KOPT-K1 (cell line): ENCODE measurements around the gene ZNF227.
"Not testable (repeated sequence)": the region's sequence is repeated elsewhere in the genome, so short reads cannot be mapped to it uniquely, and the experiment has no call there.

Experiments used
- H3K27ac ChIP-seq: fragments of 200-600 bp; sonication (generic); 2 replicates; pipeline ENCODE4 v1.5.1; 2016; ENCODE audit warnings: antibody characterized with exemption, mild to moderate bottlenecking, low read depth, low read length; ENCODE audit not compliant: poor library complexity, severe bottlenecking
- H3K36me3 ChIP-seq: fragments of 200-600 bp; sonication (generic); 2 replicates; pipeline ENCODE4 v1.5.1; 2017; ENCODE audit warnings: antibody characterized with exemption, mild to moderate bottlenecking, low read length, moderate library complexity; ENCODE audit not compliant: insufficient read depth
- H3K9me3 ChIP-seq: fragments of 200-600 bp; sonication (generic); 2 replicates; pipeline ENCODE4 v1.5.1; 2017; ENCODE audit warnings: antibody characterized with exemption, low read length, mild to moderate bottlenecking; ENCODE audit not compliant: insufficient read depth, poor library complexity, severe bottlenecking

ZNF227 gene

DNA sequence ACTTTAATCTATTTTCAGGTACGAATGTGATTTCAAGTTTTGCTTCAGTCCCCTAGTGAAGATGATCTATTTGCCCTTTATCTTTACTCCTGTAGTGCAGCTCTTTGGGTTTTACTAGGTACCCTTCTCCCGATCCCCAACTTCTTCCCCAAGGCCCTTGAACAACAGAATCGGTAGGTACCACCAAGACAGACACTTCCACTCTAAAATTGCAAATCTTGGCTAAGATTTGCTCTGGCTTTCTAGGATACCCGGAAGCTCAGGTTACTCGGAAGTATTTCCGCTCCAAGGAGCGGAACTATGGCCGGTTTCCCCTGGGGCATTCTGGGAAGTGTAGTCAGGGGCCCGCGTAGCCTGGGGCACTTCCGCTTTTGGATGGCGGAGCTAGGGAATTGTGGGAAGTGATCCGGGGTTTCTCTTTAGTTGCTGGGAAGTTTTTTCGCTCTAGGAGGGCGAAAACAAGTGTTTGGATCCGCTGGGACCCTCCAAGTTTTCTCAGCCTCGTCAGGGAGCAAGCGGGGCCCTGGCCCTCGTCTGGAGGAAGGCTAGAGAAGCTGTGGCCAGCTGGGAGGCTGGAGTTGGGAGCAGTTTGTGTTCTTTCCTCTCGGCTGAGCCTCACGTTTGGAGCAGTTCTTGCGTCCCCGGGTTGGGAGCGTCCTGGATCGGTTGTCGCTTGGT is 5.1 kb upstream of the ZNF227 start:
- Histone ChIP-seq H3K27ac (peak overlapping the region; percentile 75), H3K36me3 (no peaks in the 10 kb centered on the region), H3K9me3 (peaks cover 15% of the 10 kb centered on the region)

DNA sequence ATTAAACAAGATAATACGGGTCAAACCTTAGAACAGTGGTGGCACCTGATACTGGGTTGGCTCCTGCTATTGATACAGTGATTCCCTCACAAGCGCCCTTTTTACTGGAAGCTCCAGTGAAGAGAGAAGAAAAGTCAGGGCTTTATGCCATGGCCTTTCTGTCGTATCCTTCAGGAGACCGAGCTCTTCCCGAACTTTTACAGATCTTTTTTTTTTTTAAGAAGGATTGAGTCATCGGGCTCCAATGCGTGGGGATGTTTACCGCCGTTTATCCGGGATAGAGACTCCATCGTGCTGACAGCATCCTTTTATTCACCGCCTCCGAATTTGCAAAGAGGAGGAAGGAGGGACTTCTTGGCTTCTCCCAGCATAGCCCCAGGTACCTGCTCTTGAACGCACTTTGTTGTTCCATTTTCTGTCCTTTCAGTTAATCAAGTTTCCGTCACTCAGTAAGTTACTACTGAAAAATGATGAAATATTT is 574 bp downstream of the ZNF227 start:
- Histone ChIP-seq H3K36me3 (peaks cover 35% of the 10 kb centered on the region), H3K27ac (peak overlapping the region; percentile 67), H3K9me3 (no peaks in the 10 kb centered on the region)

DNA sequence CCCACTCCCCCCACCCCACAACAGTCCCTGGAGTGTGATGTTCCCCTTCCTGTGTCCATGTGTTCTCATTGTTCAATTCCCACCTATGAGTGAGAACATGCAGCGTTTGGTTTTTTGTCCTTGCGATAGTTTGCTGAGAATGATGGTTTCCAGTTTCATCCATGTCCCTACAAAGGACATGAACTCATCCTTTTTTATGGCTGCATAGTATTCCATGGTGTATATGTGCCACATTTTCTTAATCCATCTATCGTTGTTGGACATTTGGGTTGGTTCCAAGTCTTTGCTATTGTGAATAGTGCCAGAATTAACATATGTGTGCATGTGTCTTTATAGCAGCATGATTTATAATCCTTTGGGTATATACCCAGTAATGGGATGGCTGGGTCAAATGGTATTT is 7.6 kb downstream of the ZNF227 start:
- H3K27ac ChIP-seq, H3K9me3 ChIP-seq: not testable (repeated sequence)
- peaks cover 48% of the 10 kb centered on the region for H3K36me3 ChIP-seq

DNA sequence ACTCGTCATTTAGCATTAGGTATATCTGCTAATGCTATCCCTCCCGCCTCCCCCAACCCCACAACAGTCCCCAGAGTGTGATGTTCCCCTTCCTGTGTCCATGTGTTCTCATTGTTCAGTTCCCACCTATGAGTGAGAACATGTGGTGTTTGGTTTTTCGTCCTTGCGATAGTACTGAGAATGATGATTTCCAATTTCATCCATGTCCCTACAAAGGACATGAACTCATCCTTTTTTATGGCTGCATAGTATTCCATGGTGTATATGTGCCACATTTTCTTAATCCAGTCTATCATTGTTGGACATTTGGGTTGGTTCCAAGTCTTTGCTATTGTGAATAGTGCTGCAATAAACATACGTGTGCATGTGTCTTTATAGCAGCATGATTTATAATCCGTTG is 8.4 kb downstream of the ZNF227 start:
- peaks cover 41% of the 10 kb centered on the region for H3K36me3 ChIP-seq
- H3K27ac ChIP-seq, H3K9me3 ChIP-seq: not testable (repeated sequence)

DNA sequence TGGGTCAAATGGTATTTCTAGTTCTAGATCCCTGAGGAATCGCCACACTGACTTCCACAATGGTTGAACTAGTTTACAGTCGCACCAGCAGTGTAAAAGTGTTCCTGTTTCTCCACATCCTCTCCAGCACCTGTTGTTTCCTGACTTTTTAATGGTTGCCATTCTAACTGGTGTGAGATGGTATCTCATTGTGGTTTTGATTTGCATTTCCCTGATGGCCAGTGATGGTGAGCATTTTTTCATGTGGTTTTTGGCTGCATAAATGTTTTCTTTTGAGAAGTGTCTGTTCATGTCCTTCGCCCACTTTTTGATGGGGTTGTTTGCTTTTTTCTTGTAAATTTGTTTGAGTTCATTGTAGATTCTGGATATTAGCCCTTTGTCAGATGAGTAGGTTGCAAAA is 9.0 kb downstream of the ZNF227 start:
- peaks cover 37% of the 10 kb centered on the region for H3K36me3 ChIP-seq
- not testable (repeated sequence) for H3K27ac ChIP-seq
- peaks cover 14% of the 10 kb centered on the region for H3K9me3 ChIP-seq

DNA sequence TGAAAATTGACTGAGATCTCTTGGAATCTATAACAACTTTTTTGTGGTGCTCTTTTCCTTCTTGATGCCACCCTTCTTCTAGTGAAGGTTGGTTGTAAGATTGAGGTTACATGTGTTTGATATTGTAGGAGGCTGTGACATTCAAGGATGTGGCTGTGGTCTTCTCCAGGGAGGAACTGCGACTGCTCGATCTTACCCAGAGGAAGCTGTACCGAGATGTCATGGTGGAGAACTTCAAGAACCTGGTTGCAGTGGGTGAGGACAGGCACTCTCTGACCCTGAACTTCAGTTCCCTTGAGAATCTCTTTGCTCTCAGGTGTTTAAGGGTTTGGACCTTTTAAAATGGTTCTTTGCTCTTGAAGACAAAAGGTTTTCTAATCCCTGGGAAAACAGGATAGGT is 16.0 kb downstream of the ZNF227 start:
- H3K36me3 ChIP-seq = peaks cover 62% of the 10 kb centered on the region
- H3K9me3 ChIP-seq = peaks cover 50% of the 10 kb centered on the region
- no peak overlapping the region for H3K27ac ChIP-seq

DNA sequence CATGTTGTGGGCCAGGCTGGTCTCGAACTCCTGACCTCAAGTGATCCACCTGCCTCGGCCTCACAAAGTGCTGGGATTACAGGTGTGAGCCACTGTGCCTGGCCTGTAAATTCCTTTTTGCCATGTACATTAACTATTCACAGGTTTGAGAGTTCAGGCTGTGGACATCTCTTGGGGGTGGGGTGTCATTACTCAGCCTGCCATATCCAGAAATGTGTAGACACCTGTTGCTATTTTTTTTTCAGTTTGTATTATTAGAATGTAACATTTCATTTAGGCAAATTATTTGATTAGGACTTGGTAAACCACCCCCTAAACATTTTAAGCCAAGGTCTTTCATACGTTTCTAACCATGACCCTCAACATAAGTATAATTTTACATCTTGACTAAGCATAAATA is 20.5 kb downstream of the ZNF227 start:
- H3K36me3 ChIP-seq = peaks cover 100% of the 10 kb centered on the region
- H3K27ac ChIP-seq = no peak overlapping the region
- H3K9me3 ChIP-seq = peaks cover 76% of the 10 kb centered on the region

DNA sequence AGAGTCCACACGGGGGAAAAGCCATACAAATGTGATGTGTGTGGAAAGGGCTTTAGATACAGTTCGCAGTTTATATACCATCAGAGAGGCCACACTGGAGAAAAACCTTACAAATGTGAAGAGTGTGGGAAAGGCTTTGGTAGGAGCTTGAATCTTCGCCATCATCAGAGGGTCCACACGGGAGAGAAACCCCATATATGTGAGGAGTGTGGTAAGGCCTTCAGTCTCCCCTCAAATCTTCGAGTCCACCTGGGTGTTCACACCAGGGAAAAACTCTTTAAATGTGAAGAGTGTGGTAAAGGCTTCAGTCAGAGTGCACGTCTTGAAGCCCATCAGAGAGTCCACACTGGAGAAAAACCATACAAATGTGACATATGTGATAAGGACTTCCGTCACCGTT is 24.1 kb downstream of the ZNF227 start:
- Histone ChIP-seq H3K27ac (no peak overlapping the region), H3K9me3 (peaks cover 68% of the 10 kb centered on the region), H3K36me3 (peaks cover 75% of the 10 kb centered on the region)

DNA sequence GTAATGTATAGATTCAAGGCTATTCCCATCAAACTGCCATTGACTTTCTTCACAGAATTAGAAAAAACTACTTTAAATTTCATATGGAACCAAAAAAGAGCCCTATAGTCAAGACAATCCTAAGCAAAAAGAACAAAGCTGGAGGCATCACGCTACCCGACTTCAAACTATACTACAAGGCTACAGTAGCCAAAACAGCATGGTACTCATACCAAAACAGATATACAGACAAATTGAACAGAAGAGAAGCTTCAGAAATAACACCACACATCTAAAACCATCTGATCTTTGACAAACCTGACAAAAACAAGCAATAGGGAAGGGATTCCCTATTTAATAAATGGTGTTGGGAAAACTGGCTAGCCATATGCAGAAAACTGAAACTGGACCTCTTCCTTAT is 40.0 kb downstream of the ZNF227 start:
- H3K9me3 ChIP-seq = peaks cover 99% of the 10 kb centered on the region
- not testable (repeated sequence) for H3K36me3 ChIP-seq, H3K27ac ChIP-seq

DNA sequence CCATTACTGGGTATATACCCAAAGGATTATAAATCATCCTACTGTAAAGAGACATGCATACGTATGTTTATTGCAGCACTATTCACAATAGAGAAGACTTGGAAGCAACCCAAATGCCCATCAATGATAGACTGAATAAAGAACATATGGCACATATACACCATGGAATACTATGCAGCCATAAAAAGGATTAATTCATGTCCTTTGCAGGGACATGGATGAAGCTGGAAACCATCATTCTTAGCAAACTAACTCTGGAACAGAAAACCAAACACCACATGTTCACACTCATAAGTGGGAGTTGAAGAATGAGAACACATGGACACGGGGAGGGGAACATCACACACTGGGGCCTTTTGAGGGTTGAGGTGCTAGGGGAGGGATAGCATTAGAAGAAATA is 41.1 kb downstream of the ZNF227 start:
- not testable (repeated sequence) for H3K27ac ChIP-seq, H3K36me3 ChIP-seq
- H3K9me3 ChIP-seq = peaks cover 89% of the 10 kb centered on the region

DNA sequence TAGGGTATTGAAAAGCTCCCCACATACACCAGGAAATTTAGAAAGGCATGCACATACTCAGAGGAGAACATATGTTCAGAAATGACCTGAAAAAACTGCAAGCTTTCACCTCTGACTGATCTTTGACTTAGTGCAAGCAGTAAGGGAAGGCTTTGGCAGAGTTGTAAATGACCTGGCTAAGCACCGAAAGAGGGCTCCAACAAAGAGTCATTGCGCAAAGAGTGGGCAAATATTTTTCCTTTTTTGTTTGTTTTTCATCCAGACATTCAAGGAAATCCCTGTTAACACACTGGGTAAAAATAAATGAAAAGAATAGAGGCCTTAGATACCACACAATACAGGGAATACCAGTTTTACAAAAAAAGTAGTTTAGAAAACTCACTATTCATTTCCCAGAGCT is 42.2 kb downstream of the ZNF227 start:
- H3K9me3 ChIP-seq = peaks cover 78% of the 10 kb centered on the region
- H3K36me3 ChIP-seq = no peaks in the 10 kb centered on the region; the same call in 1 of the 2 replicates
- H3K27ac ChIP-seq = no peak overlapping the region

DNA sequence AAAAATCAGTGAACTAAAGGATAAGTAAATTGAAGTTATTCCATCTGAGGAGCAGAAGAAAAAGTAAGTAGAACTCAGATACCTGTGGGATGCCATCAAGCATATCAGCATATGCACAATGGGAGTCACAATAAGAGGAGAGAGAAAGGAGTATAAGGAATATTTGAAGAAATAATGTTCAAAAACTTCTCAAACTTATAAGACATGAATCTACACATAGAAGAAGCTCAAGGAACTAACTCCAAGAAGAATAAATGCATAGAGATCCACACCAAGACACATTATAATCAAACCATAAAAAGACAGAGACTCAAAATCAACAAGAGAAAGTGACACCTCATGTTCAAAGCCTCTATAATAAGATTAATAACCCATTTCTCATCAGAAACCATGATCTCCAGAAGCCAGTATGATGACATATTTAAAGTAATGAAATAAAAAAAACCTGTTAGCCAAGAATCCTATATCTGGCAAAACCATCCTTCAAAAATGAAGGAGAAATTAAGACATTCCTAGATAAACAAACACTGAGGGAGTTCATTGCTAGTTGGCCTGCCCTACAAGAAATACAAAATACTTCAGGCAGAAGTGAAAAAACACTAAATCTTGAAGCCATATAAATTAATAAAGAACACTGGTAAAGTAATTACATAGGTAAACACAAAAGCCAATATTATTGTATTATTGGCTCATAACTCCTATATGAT is 43.5 kb downstream of the ZNF227 start:
- Histone ChIP-seq H3K27ac (no peak overlapping the region), H3K9me3 (peaks cover 64% of the 10 kb centered on the region), H3K36me3 (no peaks in the 10 kb centered on the region)

DNA sequence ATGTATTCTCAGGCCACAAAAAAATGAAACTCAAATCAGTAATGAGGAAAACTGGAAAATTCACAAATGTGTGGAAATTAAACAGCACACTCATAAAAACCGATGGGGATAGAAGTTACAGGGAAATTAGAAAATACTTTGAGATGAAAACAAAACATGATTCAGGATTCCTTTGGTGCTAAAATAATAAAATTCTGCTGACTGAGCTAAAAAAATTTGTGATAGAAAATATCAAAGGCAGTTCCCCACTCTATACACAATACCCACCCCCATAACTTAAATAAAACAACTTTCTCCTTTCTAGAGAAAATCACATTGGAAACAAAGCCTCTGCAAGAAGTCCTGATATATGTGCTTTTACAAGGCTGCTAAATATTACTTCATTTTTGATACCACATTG is 45.8 kb downstream of the ZNF227 start:
- no peaks in the 10 kb centered on the region for H3K36me3 ChIP-seq
- H3K9me3 ChIP-seq = peaks cover 41% of the 10 kb centered on the region
- no peak overlapping the region for H3K27ac ChIP-seq

DNA sequence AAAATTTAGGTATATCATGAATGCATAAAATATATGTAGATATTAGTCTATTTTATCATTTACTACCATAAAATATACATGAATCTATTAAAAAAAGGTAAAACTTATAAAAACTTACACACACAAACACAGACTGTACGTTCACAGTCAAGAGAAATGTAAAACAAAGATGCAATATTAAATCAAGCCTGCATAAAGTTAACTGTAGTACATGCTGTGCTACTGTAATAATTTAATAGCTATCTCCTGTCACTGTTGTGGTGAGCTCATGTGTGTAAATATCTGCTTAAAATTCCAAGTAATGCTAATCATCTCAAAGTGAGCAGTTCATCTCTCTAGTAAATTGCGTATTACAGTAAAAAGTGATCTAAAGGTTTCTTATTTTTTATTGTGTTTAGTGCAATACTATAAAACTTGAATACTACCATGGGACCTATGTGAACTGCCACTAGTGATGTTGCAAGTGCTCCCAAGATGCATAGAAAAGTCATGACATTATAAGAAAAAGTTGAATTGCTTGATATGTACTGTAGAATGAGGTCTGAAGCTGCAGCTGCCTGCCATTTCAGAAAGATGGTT is 46.6 kb downstream of the ZNF227 start:
- Histone ChIP-seq H3K36me3 (no peaks in the 10 kb centered on the region), H3K27ac (no peak overlapping the region), H3K9me3 (peaks cover 34% of the 10 kb centered on the region)

DNA sequence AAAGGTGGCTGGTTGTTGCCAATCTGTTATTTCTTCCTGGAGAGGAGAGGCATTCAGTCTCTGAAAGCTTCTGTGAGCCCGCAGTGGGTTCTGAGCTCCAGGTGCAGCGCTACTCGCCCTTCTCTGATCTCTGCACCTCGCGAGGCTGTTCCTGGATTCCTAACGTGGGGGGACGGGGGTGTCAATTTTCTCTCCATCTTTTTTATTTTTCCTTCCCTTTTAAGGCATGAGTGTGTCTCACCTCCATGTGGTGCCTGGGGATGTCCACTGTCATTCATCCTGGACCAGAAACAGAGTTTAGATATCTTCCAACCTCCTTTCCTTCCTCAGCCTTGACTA is 48.0 kb downstream of the ZNF227 start:
- H3K9me3 ChIP-seq = peaks cover 20% of the 10 kb centered on the region
- no peak overlapping the region for H3K27ac ChIP-seq

More for the DNA sequence above, 48.0 kb downstream of the ZNF227 start:
- H3K36me3 ChIP-seq = no peaks in the 10 kb centered on the region
